Activated T-helper 1 cell treated with anti-CD3 and anti-CD28 coated beads, Interleukin-12 subunit alpha, Interleukin-12 subunit beta, Interleukin-2, Interleukin-4 antibody, amounts not matched to agents 30 ng/mL and 10 ng/mL and 1 ng/mL, durations not matched to agents 14 hours and 24 hours and 36 hours (primary cell): Measurements from ENCODE around the gene GP5. TPM values are rescaled to one million over a fixed set of nuclear protein-coding genes. Genes with fewer than 3 reads are reported as not detected.

Experiments
- DNase-seq: peaks from one replicate; pipeline ENCODE4 v3.0.0; 2021; ENCODE audit warnings: low spot score
- H3K27ac Mint-ChIP-seq: one replicate; pipeline ENCODE4 v1.8.0; 2021; ENCODE audit warnings: mild to moderate bottlenecking, mixed read lengths
- H3K27me3 Mint-ChIP-seq: one replicate; pipeline ENCODE4 v1.8.0; 2022; ENCODE audit warnings: mild to moderate bottlenecking, moderate library complexity, mixed read lengths; ENCODE audit not compliant: insufficient read depth
- H3K36me3 Mint-ChIP-seq: one replicate; pipeline ENCODE4 v1.8.0; 2021; ENCODE audit warnings: low read depth, mixed read lengths
- H3K4me1 Mint-ChIP-seq: one replicate; pipeline ENCODE4 v1.8.0; 2021; ENCODE audit warnings: low read depth, mixed read lengths
- H3K4me3 Mint-ChIP-seq: one replicate; pipeline ENCODE4 v1.8.0; 2021; ENCODE audit warnings: mild to moderate bottlenecking, moderate library complexity, mixed read lengths
- H3K9me3 Mint-ChIP-seq: one replicate; pipeline ENCODE4 v1.8.0; 2021; ENCODE audit warnings: mixed read lengths
- intact Hi-C: fragments of 100-400 bp; cut with micrococcal nuclease; formaldehyde crosslinking; loops from one replicate; pipeline ENCODE4 v1.15.1; 2024
- total RNA-seq: library from RNA; stranded (reverse); gene quantifications from 2 replicates; pipeline ENCODE4 v1.2.3, GENCODE V29; 2022

GP5 gene
- total RNA-seq, 1 donor from 2014 or later = 0.31 TPM

DNA sequence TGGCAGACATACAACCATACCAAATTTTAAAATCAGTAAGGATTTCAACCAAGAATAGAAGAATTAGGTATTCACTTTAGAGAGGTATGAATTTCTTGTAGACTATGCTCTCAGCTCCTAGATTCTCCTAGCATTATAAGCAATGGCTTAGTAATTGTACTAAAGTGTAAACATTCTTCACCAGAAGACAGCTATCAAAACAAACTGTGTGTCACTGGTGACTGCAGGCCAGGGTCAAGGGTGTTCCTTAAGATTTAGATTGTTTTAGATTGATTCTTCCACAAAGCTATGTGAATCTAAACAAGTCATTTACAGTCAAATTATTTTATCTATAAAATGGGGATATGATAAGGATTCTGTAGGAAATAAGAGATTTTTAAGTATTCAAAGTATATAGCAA is 23.1 kb upstream of the GP5 start:
- H3K4me3 Mint-ChIP-seq = no peak overlapping the region
- peaks cover 27% of the 10 kb centered on the region for H3K36me3 Mint-ChIP-seq
- intact Hi-C loops = no loop called here
- no peaks in the 10 kb centered on the region for H3K4me1 Mint-ChIP-seq
- no peaks in the 10 kb centered on the region for H3K9me3 Mint-ChIP-seq
- no peak overlapping the region for H3K27ac Mint-ChIP-seq
- H3K27me3 Mint-ChIP-seq = no peaks in the 10 kb centered on the region
- no peak for DNase-seq

DNA sequence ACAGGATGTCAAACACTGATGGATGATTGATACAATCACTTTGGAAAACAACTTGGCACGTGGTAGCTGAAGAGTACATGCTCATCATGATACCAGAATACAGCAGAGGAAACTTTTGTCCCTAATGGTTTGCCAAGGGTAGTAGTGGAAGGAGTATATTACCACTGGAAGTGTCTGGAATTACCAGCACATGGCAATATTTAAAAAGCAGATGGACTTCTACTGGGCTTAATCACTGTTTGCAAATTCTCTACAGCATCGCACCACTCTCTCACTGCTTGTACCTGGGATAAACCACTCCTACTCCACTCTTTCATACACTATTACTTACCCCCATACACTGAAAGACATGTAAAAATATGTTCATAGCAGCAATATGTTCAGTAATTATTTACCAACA is 19.6 kb upstream of the GP5 start:
- intact Hi-C loops = no loop called here
- Mint-ChIP-seq H3K36me3 (peaks cover 32% of the 10 kb centered on the region), H3K4me3 (no peak overlapping the region), H3K27me3 (no peaks in the 10 kb centered on the region), H3K9me3 (no peaks in the 10 kb centered on the region), H3K4me1 (no peaks in the 10 kb centered on the region), H3K27ac (no peak overlapping the region)
- DNase-seq = no peak

- intact Hi-C loops = loop anchor here (10.0 kb wide), 1 partner anchor 743 kb away; no protein-coding TSS in a partner anchor
- Mint-ChIP-seq H3K4me3 (no peak overlapping the region), H3K27me3 (no peaks in the 10 kb centered on the region), H3K27ac (peak overlapping the region; percentile 20), H3K36me3 (peaks cover 39% of the 10 kb centered on the region), H3K9me3 (no peaks in the 10 kb centered on the region), H3K4me1 (peaks cover 22% of the 10 kb centered on the region)
- DNase-seq = no peak
These were observed 8.4 kb upstream of the GP5 start for GRCh38 chr3:194407423-194407822.

DNA sequence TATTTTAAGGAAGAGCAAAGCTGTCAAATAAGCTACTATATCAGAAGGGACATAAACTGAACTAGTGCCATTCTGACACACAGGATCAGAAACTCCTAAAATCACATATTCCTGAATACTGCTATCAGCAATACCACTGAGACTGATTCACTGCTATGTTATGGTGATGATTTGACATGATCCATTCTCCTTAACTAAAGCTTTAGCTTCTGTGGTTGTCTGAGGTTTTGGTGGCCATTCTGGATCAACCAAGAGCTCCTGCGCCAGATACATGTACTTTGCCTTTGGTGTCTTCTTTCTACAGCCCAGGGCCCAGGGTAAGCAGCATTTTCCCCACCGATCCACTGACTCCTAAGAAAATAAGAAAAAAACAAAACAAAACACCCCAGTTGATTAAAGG is 6.7 kb upstream of the GP5 start:
- no peaks in the 10 kb centered on the region for H3K9me3 Mint-ChIP-seq
- no peak overlapping the region for H3K4me3 Mint-ChIP-seq
- H3K27ac Mint-ChIP-seq = no peak overlapping the region
- H3K27me3 Mint-ChIP-seq = no peaks in the 10 kb centered on the region
- no peak for DNase-seq
- H3K4me1 Mint-ChIP-seq = peaks cover 15% of the 10 kb centered on the region
- peaks cover 35% of the 10 kb centered on the region for H3K36me3 Mint-ChIP-seq
- intact Hi-C loops = loop anchor here (10.0 kb wide), 1 partner anchor 741 kb away; no protein-coding TSS in a partner anchor

GRCh38 chr3:194404365-194405140 is 5.5 kb upstream of the GP5 start:
- Mint-ChIP-seq H3K4me3 (no peak overlapping the region), H3K4me1 (peaks cover 23% of the 10 kb centered on the region), H3K27me3 (peaks cover 2% of the 10 kb centered on the region), H3K9me3 (no peaks in the 10 kb centered on the region), H3K27ac (no peak overlapping the region), H3K36me3 (peaks cover 31% of the 10 kb centered on the region)
- intact Hi-C loops = loop anchor here (1.0 to 10.0 kb wide), 5 partner anchors 8 to 740 kb away; no protein-coding TSS in a partner anchor
- DNase-seq = no peak

- Mint-ChIP-seq H3K27ac (no peak overlapping the region), H3K9me3 (no peaks in the 10 kb centered on the region), H3K36me3 (peaks cover 20% of the 10 kb centered on the region), H3K4me3 (no peak overlapping the region), H3K27me3 (peaks cover 2% of the 10 kb centered on the region), H3K4me1 (peaks cover 40% of the 10 kb centered on the region)
- DNase-seq = no peak
- intact Hi-C loops = loop anchor here (10.0 kb wide), 1 partner anchor 737 kb away; no protein-coding TSS in a partner anchor
These were observed 2.8 kb upstream of the GP5 start for GRCh38 chr3:194401868-194402329.

DNA sequence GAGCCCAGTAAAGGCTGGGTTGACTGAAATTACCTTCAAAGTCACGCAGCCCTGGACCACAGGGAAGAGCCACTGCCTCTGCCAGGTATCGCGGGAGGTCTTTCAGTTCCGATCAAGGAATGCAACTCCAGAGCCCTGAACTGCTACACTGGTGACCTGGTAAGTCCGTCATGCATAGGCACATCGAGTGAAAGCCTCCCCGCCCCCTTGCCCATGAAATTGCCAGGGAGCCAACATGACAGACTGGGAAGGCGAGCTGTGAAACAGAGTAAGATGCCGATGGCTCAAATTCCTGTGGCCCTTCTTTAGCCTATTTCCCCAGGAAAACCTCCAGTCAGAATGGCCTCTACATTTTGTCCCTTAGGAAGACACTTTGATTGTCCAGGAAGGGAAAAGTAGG is 2.3 kb upstream of the GP5 start:
- DNase-seq = no peak
- intact Hi-C loops = loop anchor here (10.0 kb wide), 1 partner anchor 737 kb away; no protein-coding TSS in a partner anchor
- peaks cover 2% of the 10 kb centered on the region for H3K27me3 Mint-ChIP-seq
- H3K27ac Mint-ChIP-seq = no peak overlapping the region
- no peaks in the 10 kb centered on the region for H3K9me3 Mint-ChIP-seq
- H3K4me3 Mint-ChIP-seq = no peak overlapping the region
- H3K36me3 Mint-ChIP-seq = peaks cover 20% of the 10 kb centered on the region
- H3K4me1 Mint-ChIP-seq = peaks cover 42% of the 10 kb centered on the region

GRCh38 chr3:194399874-194400411 is 877 bp upstream of the GP5 start:
- H3K27ac Mint-ChIP-seq = peak overlapping the region; percentile 52
- peaks cover 2% of the 10 kb centered on the region for H3K27me3 Mint-ChIP-seq
- no peak for DNase-seq
- intact Hi-C loops = loop anchor here (10.0 kb wide), 1 partner anchor 735 kb away; no protein-coding TSS in a partner anchor
- H3K4me3 Mint-ChIP-seq = no peak overlapping the region
- H3K36me3 Mint-ChIP-seq = peaks cover 12% of the 10 kb centered on the region
- H3K4me1 Mint-ChIP-seq = peaks cover 56% of the 10 kb centered on the region
- no peaks in the 10 kb centered on the region for H3K9me3 Mint-ChIP-seq

DNA sequence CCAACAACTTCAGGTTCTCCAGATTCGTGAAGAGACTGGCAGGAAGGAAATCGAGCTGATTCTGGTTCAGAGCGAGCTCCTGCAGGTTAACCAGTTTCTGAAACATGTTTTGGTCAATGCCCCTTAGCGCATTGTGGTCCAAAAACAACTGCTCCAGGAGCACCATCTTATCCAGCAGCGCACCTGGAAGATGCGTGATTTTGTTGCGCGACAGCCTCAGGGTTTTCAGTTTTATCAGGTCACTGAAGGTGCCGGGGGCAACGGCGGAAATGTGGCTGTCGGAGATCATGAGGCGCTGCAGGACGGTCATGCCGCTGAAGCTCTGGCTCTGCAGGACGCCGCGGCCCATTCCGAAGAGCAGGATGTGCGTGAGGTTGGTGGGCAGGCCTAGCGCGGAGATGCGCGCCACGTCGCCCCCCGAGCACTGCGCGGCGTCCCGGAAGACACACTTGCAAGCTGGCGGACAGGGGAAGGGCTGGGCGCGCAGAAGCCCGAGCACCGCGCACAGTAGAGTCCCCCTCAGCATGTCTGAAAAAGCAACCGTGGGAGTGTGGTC is 1.2 kb downstream of the GP5 start:
- intact Hi-C loops = loop anchor here (1.0 to 2.0 kb wide), 3 partner anchors 13 to 263 kb away; no protein-coding TSS in a partner anchor
- H3K4me3 Mint-ChIP-seq = peak overlapping the region; percentile 81
- H3K36me3 Mint-ChIP-seq = peaks cover 6% of the 10 kb centered on the region
- H3K27ac Mint-ChIP-seq = peak overlapping the region; percentile 34
- no peak for DNase-seq
- H3K27me3 Mint-ChIP-seq = peaks cover 2% of the 10 kb centered on the region
- H3K4me1 Mint-ChIP-seq = peaks cover 57% of the 10 kb centered on the region
- no peaks in the 10 kb centered on the region for H3K9me3 Mint-ChIP-seq

- peaks cover 57% of the 10 kb centered on the region for H3K4me1 Mint-ChIP-seq
These were observed 2.0 kb downstream of the GP5 start for GRCh38 chr3:194396859-194397756.

GRCh38 chr3:194396539-194396858 is 2.6 kb downstream of the GP5 start:
- H3K4me1 Mint-ChIP-seq = peaks cover 57% of the 10 kb centered on the region
- DNase-seq = no peak
- intact Hi-C loops = loop anchor here (1.0 to 2.0 kb wide), 3 partner anchors 8 to 262 kb away; no protein-coding TSS in a partner anchor
- peak overlapping the region; percentile 76 for H3K4me3 Mint-ChIP-seq
- peaks cover 2% of the 10 kb centered on the region for H3K27me3 Mint-ChIP-seq
- H3K36me3 Mint-ChIP-seq = peaks cover 2% of the 10 kb centered on the region
- peak overlapping the region; percentile 53 for H3K27ac Mint-ChIP-seq
- H3K9me3 Mint-ChIP-seq = peaks cover under 1% of the 10 kb centered on the region

More at GRCh38 chr3:194396859-194397756, 2.0 kb downstream of the GP5 start:
- intact Hi-C loops = loop anchor here (1.0 to 2.0 kb wide), 3 partner anchors 7 to 262 kb away; no protein-coding TSS in a partner anchor
- H3K36me3 Mint-ChIP-seq = peaks cover 4% of the 10 kb centered on the region
- peak; percentile 26 for DNase-seq
- no peaks in the 10 kb centered on the region for H3K9me3 Mint-ChIP-seq
- H3K27ac Mint-ChIP-seq = peak overlapping the region; percentile 34
- H3K4me3 Mint-ChIP-seq = peak overlapping the region; percentile 81
- peaks cover 2% of the 10 kb centered on the region for H3K27me3 Mint-ChIP-seq
